Panc1 (cell line): ENCODE results near the gene IFI30. TPM values are rescaled to one million over a fixed set of nuclear protein-coding genes. Genes with fewer than 3 reads are reported as not detected.

ENCODE experiments used
- ATAC-seq: fragments of 200-7000 bp; cut with Tn5 transposase; 2 replicates; pipeline ENCODE4 v1.9.1; 2020; ENCODE audit warnings: mild to moderate bottlenecking, moderate library complexity
- BruUV-seq: library from RNA; stranded (reverse); fragments of 400-500 nt; replicated peaks from 2 replicates; lab custom pipeline; 2021; lab: Mats Ljungman, UMichigan
- CTCF ChIA-PET: fragments of 300-600 bp; sonication (Branson Sonifier 250); formaldehyde crosslinking; loops from one replicate; lab custom pipeline; 2022; ENCODE audit warnings: antibody characterized with exemption; lab: Charles Lee
- POLR2A ChIA-PET: fragments of 300-600 bp; sonication (Branson Sonifier 250); formaldehyde crosslinking; loops from one replicate; lab custom pipeline; 2022; ENCODE audit warnings: antibody characterized with exemption; lab: Charles Lee
- DNase-seq: peaks from one replicate; pipeline ENCODE4 v3.0.0-alpha.2; 2010; ENCODE audit warnings: low read depth, low spot score
- H3K27ac ChIP-seq: 2 replicates; pipeline ENCODE4 v1.5.1; 2011; ENCODE audit warnings: mild to moderate bottlenecking, low read length, inconsistent platforms
- H3K27me3 ChIP-seq: fragments of 200-500 bp; sonication (Bioruptor generic); 2 replicates; pipeline ENCODE4 v1.6.0; 2014; ENCODE audit warnings: low read length, inconsistent platforms; ENCODE audit not compliant: control insufficient read depth, insufficient read depth
- H3K36me3 ChIP-seq: fragments of 200-500 bp; sonication (Bioruptor generic); 2 replicates; pipeline ENCODE4 v1.5.1; 2014; ENCODE audit warnings: inconsistent platforms, mild to moderate bottlenecking, low read length, moderate library complexity; ENCODE audit not compliant: control insufficient read depth, insufficient read depth
- H3K4me1 ChIP-seq: 2 replicates; pipeline ENCODE4 v1.5.1; 2011; ENCODE audit warnings: inconsistent platforms, mild to moderate bottlenecking, low read length, moderate library complexity; ENCODE audit not compliant: control insufficient read depth, insufficient read depth
- H3K4me3 ChIP-seq, 2 experiments: 2 replicates each; pipeline ENCODE4 v1.5.1; 2011 to 2012; ENCODE audit warnings: low read depth in 2 of 2, low read length in 2 of 2, mild to moderate bottlenecking in 2 of 2, inconsistent platforms in 1 of 2, moderate library complexity in 1 of 2
- H3K9me3 ChIP-seq: fragments of 200-500 bp; sonication (Bioruptor generic); 2 replicates; pipeline ENCODE4 v1.5.1; 2014; ENCODE audit warnings: low read depth, mild to moderate bottlenecking, inconsistent platforms, low read length, moderate library complexity; ENCODE audit not compliant: control insufficient read depth, insufficient read depth
- POLR2AphosphoS5 ChIP-seq: IDR thresholded peaks from 2 replicates; pipeline ENCODE4 v1.6.1; 2012; ENCODE audit warnings: mild to moderate bottlenecking, low read depth, low read length, moderate library complexity
- SIN3A ChIP-seq: IDR thresholded peaks from 2 replicates; pipeline ENCODE4 v1.6.1; 2012; ENCODE audit warnings: low read depth, mild to moderate bottlenecking, low read length, moderate library complexity, borderline replicate concordance; ENCODE audit not compliant: insufficient read depth
- TCF7L2 ChIP-seq: IDR thresholded peaks from 2 replicates; pipeline ENCODE4 v1.6.1; 2011; ENCODE audit warnings: mild to moderate bottlenecking, low read depth, low read length, inconsistent platforms
- in situ Hi-C: cut with HindIII; loops from 2 replicates; pipeline ENCODE4 v1.10.0; 2016; ENCODE audit warnings: low sequenced_read_pairs, low pct_unique_long_range_greater_than_20kb
- intact Hi-C: fragments of 100-400 bp; cut with micrococcal nuclease; formaldehyde crosslinking; loops from one replicate; pipeline ENCODE4 v1.10.0; 2022; ENCODE audit not compliant: unreplicated experiment
- total RNA-seq: library from RNA; stranded (reverse); gene quantifications from one replicate; pipeline ENCODE4 v1.2.1, GENCODE V29; 2021; ENCODE audit not compliant: unreplicated experiment
- TF ChIP-seq, protein P1 (sequence below): fragments of 450-650 bp; IDR thresholded peaks from 2 replicates; pipeline ENCODE4 v1.5.1; 2017; ENCODE audit warnings: mild to moderate bottlenecking
- TF ChIP-seq, protein P2 (sequence below), 2 experiments: IDR thresholded peaks; 2 replicates each; pipeline ENCODE4 v1.6.1; 2011 to 2012; ENCODE audit warnings: low read depth in 2 of 2, control low read depth in 1 of 2, low read length in 1 of 2, mild to moderate bottlenecking in 1 of 2, moderate library complexity in 1 of 2; ENCODE audit not compliant: insufficient read depth in 1 of 2

The IFI30 gene
- total RNA-seq, 1 experiment from 2014 or later, result 39.7 TPM

DNA sequence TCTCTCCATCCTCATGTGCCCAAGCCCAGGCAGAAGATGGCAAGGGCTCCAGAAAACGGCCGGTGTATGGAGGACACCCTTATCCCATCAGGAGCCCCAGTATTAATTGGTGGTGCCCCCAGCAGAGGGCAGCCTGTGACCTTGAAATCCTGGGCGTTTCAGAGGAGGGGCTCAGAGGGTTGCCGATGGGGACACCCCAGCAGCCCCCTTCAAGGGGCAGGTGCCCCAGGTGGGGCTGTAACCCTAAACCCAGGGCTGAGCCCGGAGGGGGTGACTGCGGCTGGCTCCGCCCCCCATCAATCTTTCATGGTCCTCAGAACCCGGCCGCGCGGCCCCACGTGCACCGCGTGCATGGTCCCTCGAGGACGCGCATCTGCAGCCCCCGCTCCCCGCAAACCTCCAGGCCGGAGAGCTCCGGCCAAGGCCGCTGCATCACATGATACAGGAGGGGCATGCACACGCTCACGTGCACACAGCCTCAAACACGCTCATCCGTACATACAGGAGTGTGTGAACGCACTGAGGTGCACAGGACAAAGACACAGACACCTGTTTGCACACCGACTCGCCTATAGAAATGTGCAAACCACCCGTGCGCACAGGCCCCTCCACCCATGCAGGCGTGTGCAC, 29.3 kb downstream of the IFI30 start:
- no peak overlapping the region for H3K27ac ChIP-seq

DNA sequence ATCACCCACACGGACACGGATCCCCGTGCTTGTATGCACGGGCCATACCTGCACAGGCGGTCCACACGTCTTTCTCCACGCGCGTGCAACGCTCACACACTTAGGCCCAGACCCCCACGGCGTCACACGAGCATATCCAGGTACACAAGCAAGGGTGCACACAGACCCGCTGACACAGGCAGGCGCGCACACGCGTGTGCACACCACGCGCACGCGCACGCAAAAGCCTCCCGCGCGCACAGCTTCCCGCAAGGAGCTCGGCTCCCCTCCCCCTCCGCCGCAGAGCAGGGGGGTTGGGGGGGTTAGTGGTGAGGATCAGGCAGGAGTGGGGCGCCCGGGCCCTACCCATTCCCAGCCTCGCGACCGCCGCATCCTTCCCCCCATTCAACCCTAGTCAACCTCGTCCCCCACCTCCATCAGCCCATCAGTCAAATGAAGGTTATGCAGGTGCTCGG, 29.8 kb downstream of the IFI30 start:
- Histone ChIP-seq H3K4me1 (peaks cover 3% of the 10 kb centered on the region; the same call in 1 of the 2 replicates), H3K27me3 (no peaks in the 10 kb centered on the region), H3K9me3 (no peaks in the 10 kb centered on the region), H3K27ac (no peak overlapping the region), H3K4me3 (peak overlapping the region; percentile 54 to 59), H3K36me3 (no peaks in the 10 kb centered on the region; the same call in 1 of the 2 replicates)
- ATAC-seq, result peak; percentile 19
- in situ Hi-C loops (no loop called here), intact Hi-C loops (no loop called here)
- DNase-seq, result no peak
- ChIA-PET CTCF (interaction anchor here (1.0 kb wide), 1 partner anchor 90 kb away, joined by 3 read pairs; no protein-coding TSS in a partner anchor), POLR2A (interaction anchor here (0.5 kb wide), 1 partner anchor 66 kb away, joined by 11 read pairs; no protein-coding TSS in a partner anchor)
- TF ChIP-seq SIN3A, result no peak
- no peak for TF ChIP-seq TCF7L2
- TF ChIP-seq POLR2AphosphoS5, result no peak
- TF ChIP-seq, protein P1, sequence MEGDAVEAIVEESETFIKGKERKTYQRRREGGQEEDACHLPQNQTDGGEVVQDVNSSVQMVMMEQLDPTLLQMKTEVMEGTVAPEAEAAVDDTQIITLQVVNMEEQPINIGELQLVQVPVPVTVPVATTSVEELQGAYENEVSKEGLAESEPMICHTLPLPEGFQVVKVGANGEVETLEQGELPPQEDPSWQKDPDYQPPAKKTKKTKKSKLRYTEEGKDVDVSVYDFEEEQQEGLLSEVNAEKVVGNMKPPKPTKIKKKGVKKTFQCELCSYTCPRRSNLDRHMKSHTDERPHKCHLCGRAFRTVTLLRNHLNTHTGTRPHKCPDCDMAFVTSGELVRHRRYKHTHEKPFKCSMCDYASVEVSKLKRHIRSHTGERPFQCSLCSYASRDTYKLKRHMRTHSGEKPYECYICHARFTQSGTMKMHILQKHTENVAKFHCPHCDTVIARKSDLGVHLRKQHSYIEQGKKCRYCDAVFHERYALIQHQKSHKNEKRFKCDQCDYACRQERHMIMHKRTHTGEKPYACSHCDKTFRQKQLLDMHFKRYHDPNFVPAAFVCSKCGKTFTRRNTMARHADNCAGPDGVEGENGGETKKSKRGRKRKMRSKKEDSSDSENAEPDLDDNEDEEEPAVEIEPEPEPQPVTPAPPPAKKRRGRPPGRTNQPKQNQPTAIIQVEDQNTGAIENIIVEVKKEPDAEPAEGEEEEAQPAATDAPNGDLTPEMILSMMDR, result no peak
- TF ChIP-seq, protein P2, sequence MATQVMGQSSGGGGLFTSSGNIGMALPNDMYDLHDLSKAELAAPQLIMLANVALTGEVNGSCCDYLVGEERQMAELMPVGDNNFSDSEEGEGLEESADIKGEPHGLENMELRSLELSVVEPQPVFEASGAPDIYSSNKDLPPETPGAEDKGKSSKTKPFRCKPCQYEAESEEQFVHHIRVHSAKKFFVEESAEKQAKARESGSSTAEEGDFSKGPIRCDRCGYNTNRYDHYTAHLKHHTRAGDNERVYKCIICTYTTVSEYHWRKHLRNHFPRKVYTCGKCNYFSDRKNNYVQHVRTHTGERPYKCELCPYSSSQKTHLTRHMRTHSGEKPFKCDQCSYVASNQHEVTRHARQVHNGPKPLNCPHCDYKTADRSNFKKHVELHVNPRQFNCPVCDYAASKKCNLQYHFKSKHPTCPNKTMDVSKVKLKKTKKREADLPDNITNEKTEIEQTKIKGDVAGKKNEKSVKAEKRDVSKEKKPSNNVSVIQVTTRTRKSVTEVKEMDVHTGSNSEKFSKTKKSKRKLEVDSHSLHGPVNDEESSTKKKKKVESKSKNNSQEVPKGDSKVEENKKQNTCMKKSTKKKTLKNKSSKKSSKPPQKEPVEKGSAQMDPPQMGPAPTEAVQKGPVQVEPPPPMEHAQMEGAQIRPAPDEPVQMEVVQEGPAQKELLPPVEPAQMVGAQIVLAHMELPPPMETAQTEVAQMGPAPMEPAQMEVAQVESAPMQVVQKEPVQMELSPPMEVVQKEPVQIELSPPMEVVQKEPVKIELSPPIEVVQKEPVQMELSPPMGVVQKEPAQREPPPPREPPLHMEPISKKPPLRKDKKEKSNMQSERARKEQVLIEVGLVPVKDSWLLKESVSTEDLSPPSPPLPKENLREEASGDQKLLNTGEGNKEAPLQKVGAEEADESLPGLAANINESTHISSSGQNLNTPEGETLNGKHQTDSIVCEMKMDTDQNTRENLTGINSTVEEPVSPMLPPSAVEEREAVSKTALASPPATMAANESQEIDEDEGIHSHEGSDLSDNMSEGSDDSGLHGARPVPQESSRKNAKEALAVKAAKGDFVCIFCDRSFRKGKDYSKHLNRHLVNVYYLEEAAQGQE (IDR thresholded peaks at IDR 0.05; ENCODE audit: insufficient read depth in 1 of 2, low read depth in 2 of 2, low read length in 1 of 2), result no peak
- no TSS peak for BruUV-seq

More for the DNA sequence above, 29.3 kb downstream of the IFI30 start:
- no TSS peak for BruUV-seq
- TF ChIP-seq, protein P1, result no peak; the same call in 1 of the 2 replicates
- TF ChIP-seq, protein P2 (IDR thresholded peaks at IDR 0.05; ENCODE audit: insufficient read depth in 1 of 2, low read depth in 2 of 2, low read length in 1 of 2), result no peak
- TF ChIP-seq TCF7L2 (no peak), SIN3A (no peak), POLR2AphosphoS5 (no peak)
- intact Hi-C loops (no loop called here), in situ Hi-C loops (no loop called here)
- H3K4me3 ChIP-seq, result peak overlapping the region; percentile 54 to 59
- CTCF ChIA-PET, result no interaction called here
- no peaks in the 10 kb centered on the region for H3K27me3 ChIP-seq
- ATAC-seq (no peak), DNase-seq (no peak)
- no peaks in the 10 kb centered on the region for H3K9me3 ChIP-seq
- no peaks in the 10 kb centered on the region; the same call in 1 of the 2 replicates for H3K36me3 ChIP-seq
- POLR2A ChIA-PET, result no interaction called here
- peaks cover 3% of the 10 kb centered on the region; the same call in 1 of the 2 replicates for H3K4me1 ChIP-seq
